ENCODE results near the gene VIPR2. TPM values are rescaled to one million over a fixed set of nuclear protein-coding genes. Genes with fewer than 3 reads are reported as not detected.

Gene VIPR2
- total RNA-seq, 4 donors from 2014 or later = 0.32 to 0.34 (median 0.32) TPM; not detected in 1

- no peak for DNase-seq (ENCODE audit: low spot score in 2 of 2)
- WGBS, 2 donors = 68 to 79% methylated on average over 2 of the region's 2 CpGs
- no peak overlapping the region for H3K4me3 ChIP-seq (ENCODE audit: low read depth, poor library complexity, severe bottlenecking)
- TF ChIP-seq CTCF (IDR thresholded peaks at IDR 0.05) (no peak), POLR2A (IDR thresholded peaks at IDR 0.05) (no peak)
- intact Hi-C loops (cut with DNase I; ENCODE audit: low total_unique reads) = no loop called here
Measured at GRCh38 chr7:159048656-159049055, 96.0 kb downstream of the VIPR2 start.

- DNase-seq (ENCODE audit: low spot score in 2 of 2) = no peak
- TF ChIP-seq POLR2A (IDR thresholded peaks at IDR 0.05) (no peak), CTCF (IDR thresholded peaks at IDR 0.05) (no peak)
- H3K4me3 ChIP-seq (ENCODE audit: low read depth, poor library complexity, severe bottlenecking) = no peak overlapping the region
- 81 to 84% methylated on average over 2 of the region's 2 CpGs for WGBS, 2 donors
- intact Hi-C loops (cut with DNase I; ENCODE audit: low total_unique reads) = no loop called here
Measured at GRCh38 chr7:159047536-159047935, 97.1 kb downstream of the VIPR2 start.

GRCh38 chr7:159046300-159046699 lies 98.4 kb downstream of the VIPR2 start:
- TF ChIP-seq POLR2A (IDR thresholded peaks at IDR 0.05) = no peak
- no peak for TF ChIP-seq CTCF (IDR thresholded peaks at IDR 0.05)
- no peak for DNase-seq (ENCODE audit: low spot score in 2 of 2)
- WGBS, 2 donors = 92 to 95% methylated on average over 6 of the region's 6 CpGs
- H3K4me3 ChIP-seq (ENCODE audit: low read depth, poor library complexity, severe bottlenecking) = no peak overlapping the region
- intact Hi-C loops (cut with DNase I; ENCODE audit: low total_unique reads) = no loop called here

- H3K4me3 ChIP-seq (ENCODE audit: low read depth, poor library complexity, severe bottlenecking) = no peak overlapping the region
- intact Hi-C loops (cut with DNase I; ENCODE audit: low total_unique reads) = no loop called here
- 97 to 100% methylated on average over 1 of the region's 1 CpG for WGBS, 2 donors
Measured at GRCh38 chr7:159045839-159046238, 98.8 kb downstream of the VIPR2 start.

GRCh38 chr7:159042581-159043101 lies 102.0 kb downstream of the VIPR2 start:
- H3K4me3 ChIP-seq (ENCODE audit: low read depth, poor library complexity, severe bottlenecking) = no peak overlapping the region
- DNase-seq (ENCODE audit: low spot score in 2 of 2) = peak in 1 of 2 donors; percentile 54
- 87 to 89% methylated on average over 5 of the region's 5 CpGs for WGBS, 2 donors
- intact Hi-C loops (cut with DNase I; ENCODE audit: low total_unique reads) = no loop called here
- TF ChIP-seq CTCF (IDR thresholded peaks at IDR 0.05) (no peak), POLR2A (IDR thresholded peaks at IDR 0.05) (no peak)

More at GRCh38 chr7:159045839-159046238, 98.8 kb downstream of the VIPR2 start:
- DNase-seq (ENCODE audit: low spot score in 2 of 2) = no peak
- no peak for TF ChIP-seq POLR2A (IDR thresholded peaks at IDR 0.05)
- TF ChIP-seq CTCF (IDR thresholded peaks at IDR 0.05) = no peak

- intact Hi-C loops (cut with DNase I; ENCODE audit: low total_unique reads) = no loop called here
- peak in 1 of 2 donors; percentile 29 for DNase-seq (ENCODE audit: low spot score in 2 of 2)
- H3K4me3 ChIP-seq (ENCODE audit: low read depth, poor library complexity, severe bottlenecking) = no peak overlapping the region
- TF ChIP-seq POLR2A (IDR thresholded peaks at IDR 0.05) = no peak
- no peak for TF ChIP-seq CTCF (IDR thresholded peaks at IDR 0.05)
- 62 to 66% methylated on average over 8 of the region's 8 CpGs for WGBS, 2 donors
Measured at GRCh38 chr7:159042103-159042502, 102.6 kb downstream of the VIPR2 start.
